Testis (tissue), 3 donors: ENCODE results near the gene COL4A1. TPM values are rescaled to one million over a fixed set of nuclear protein-coding genes. Genes with fewer than 3 reads are reported as not detected.

Source experiments
- DNase-seq: peaks from one replicate; pipeline ENCODE4 v3.0.0-alpha.2; 2019
- H3K27ac ChIP-seq, 2 donors: fragments of 200-600 bp; sonication (generic); one replicate each; pipeline ENCODE4 v1.5.1; 2019
- H3K27me3 ChIP-seq: fragments of 200-600 bp; sonication (generic); one replicate; pipeline ENCODE4 v1.5.1; 2019
- H3K36me3 ChIP-seq: fragments of 200-600 bp; sonication (generic); one replicate; pipeline ENCODE4 v1.5.1; 2017; ENCODE audit warnings: low read depth; ENCODE audit errors: missing control alignments
- H3K4me1 ChIP-seq: fragments of 200-600 bp; sonication (generic); one replicate; pipeline ENCODE4 v1.5.1; 2019
- H3K4me3 ChIP-seq, 2 donors: fragments of 200-600 bp; sonication (generic); one replicate each; pipeline ENCODE4 v1.5.1; 2017 to 2019
- H3K9me3 ChIP-seq: fragments of 200-600 bp; sonication (generic); one replicate; pipeline ENCODE4 v1.5.1; 2017
- CTCF ChIP-seq, 3 experiments: fragments of 450-650 bp in 2 of 3; fragments of 200-600 bp in 1 of 3; sonication (generic) in 1 of 3; IDR thresholded peaks; one replicate each; pipeline ENCODE4 v1.5.1; 2016 to 2019; ENCODE audit warnings: antibody characterized with exemption in 3 of 3, mild to moderate bottlenecking in 2 of 3, moderate library complexity in 1 of 3
- POLR2A ChIP-seq: fragments of 450-650 bp; IDR thresholded peaks from one replicate; pipeline ENCODE4 v1.6.1; 2017; ENCODE audit warnings: antibody characterized with exemption, mild to moderate bottlenecking, moderate library complexity
- WGBS, 2 donors: methylation state at CpG; one replicate each; pipeline ENCODE4 v1.1.5; 2018; 5-methylcytosine and 5-hydroxymethylcytosine counted together
- intact Hi-C: fragments of 100-400 bp; cut with DNase I; formaldehyde crosslinking; loops from one replicate; pipeline ENCODE4 v1.15.1; 2023; ENCODE audit warnings: low total_unique reads
- polyA plus RNA-seq: library from polyadenylated mRNA; stranded (reverse); fragments of 350-450 nt; fragmentation: Illumina TruSeq; extraction: RNeasy Lipid Tissue Mini Kit (QIAGEN cat#74804); gene quantifications from one replicate; pipeline ENCODE4 v1.2.3, GENCODE V29; 2014; ENCODE audit warnings: low read depth, low replicate concordance; ENCODE audit not compliant: insufficient read depth
- total RNA-seq, 2 donors: library from RNA; depleted of rRNA; stranded (reverse); fragments of >200 nt; gene quantifications; one replicate each; pipeline ENCODE4 v1.2.3, GENCODE V29; 2016

Gene COL4A1
- total and polyA plus RNA-seq, 3 donors from 2014 or later: 35.5 to 43.0 (median 39.0) TPM

GRCh38 chr13:110152351-110152750, 154.6 kb downstream of the COL4A1 start:
- no peaks in the 10 kb centered on the region for H3K4me1 ChIP-seq
- H3K27me3 ChIP-seq: no peaks in the 10 kb centered on the region
- no peak for DNase-seq
- H3K9me3 ChIP-seq: no peaks in the 10 kb centered on the region
- no peak overlapping the region for H3K27ac ChIP-seq
- no peaks in the 10 kb centered on the region for H3K36me3 ChIP-seq
- intact Hi-C loops: no loop called here
- no peak overlapping the region for H3K4me3 ChIP-seq
- 94% methylated on average over 13 to 17 of the region's 17 CpGs for WGBS, 2 donors
- TF ChIP-seq CTCF (IDR thresholded peaks at IDR 0.05): no peak
- TF ChIP-seq POLR2A: no peak

- TF ChIP-seq CTCF (IDR thresholded peaks at IDR 0.05) (no peak), POLR2A (no peak)
- Histone ChIP-seq H3K4me3 (no peak overlapping the region), H3K36me3 (no peaks in the 10 kb centered on the region), H3K4me1 (no peaks in the 10 kb centered on the region), H3K27ac (no peak overlapping the region), H3K27me3 (no peaks in the 10 kb centered on the region), H3K9me3 (no peaks in the 10 kb centered on the region)
- intact Hi-C loops: no loop called here
- DNase-seq: no peak
- WGBS, 2 donors: 78 to 90% methylated on average over 12 of the region's 12 CpGs
Observed at GRCh38 chr13:110151462-110151861, 155.5 kb downstream of the COL4A1 start.

- no peak for DNase-seq
- 90 to 93% methylated on average over 15 of the region's 15 CpGs for WGBS, 2 donors
- H3K36me3 ChIP-seq: no peaks in the 10 kb centered on the region
- TF ChIP-seq POLR2A: no peak
- no peak for TF ChIP-seq CTCF (IDR thresholded peaks at IDR 0.05)
- no peaks in the 10 kb centered on the region for H3K27me3 ChIP-seq
- H3K4me3 ChIP-seq: no peak overlapping the region
- H3K4me1 ChIP-seq: no peaks in the 10 kb centered on the region
- no peak overlapping the region for H3K27ac ChIP-seq
- intact Hi-C loops: no loop called here
- H3K9me3 ChIP-seq: no peaks in the 10 kb centered on the region
Observed at GRCh38 chr13:110150384-110151101, 156.4 kb downstream of the COL4A1 start.

GRCh38 chr13:110149036-110149435, 157.9 kb downstream of the COL4A1 start:
- no peak overlapping the region for H3K4me3 ChIP-seq
- no peaks in the 10 kb centered on the region for H3K27me3 ChIP-seq
- no peak for DNase-seq
- no peaks in the 10 kb centered on the region for H3K9me3 ChIP-seq
- intact Hi-C loops: no loop called here
- H3K4me1 ChIP-seq: no peaks in the 10 kb centered on the region
- 93 to 95% methylated on average over 7 of the region's 7 CpGs for WGBS, 2 donors
- TF ChIP-seq POLR2A (no peak), CTCF (IDR thresholded peaks at IDR 0.05) (no peak)
- H3K36me3 ChIP-seq: no peaks in the 10 kb centered on the region
- no peak overlapping the region for H3K27ac ChIP-seq

- no peak overlapping the region for H3K27ac ChIP-seq
- peaks cover 9% of the 10 kb centered on the region for H3K4me1 ChIP-seq
- H3K27me3 ChIP-seq: no peaks in the 10 kb centered on the region
- WGBS, 2 donors: 77 to 87% methylated on average over 3 of the region's 3 CpGs
- intact Hi-C loops: no loop called here
- H3K9me3 ChIP-seq: no peaks in the 10 kb centered on the region
- H3K4me3 ChIP-seq: no peak overlapping the region
- no peaks in the 10 kb centered on the region for H3K36me3 ChIP-seq
- TF ChIP-seq CTCF (IDR thresholded peaks at IDR 0.05) (no peak), POLR2A (no peak)
- DNase-seq: no peak
Observed at GRCh38 chr13:110140099-110140498, 166.9 kb downstream of the COL4A1 start.
